Heart left ventricle (tissue), 13 donors: ENCODE results near the gene C16orf82.

Experiments
- CTCF ChIP-seq, 12 donors: fragments of 200-600 bp; sonication (generic) in 4 of 12; IDR thresholded peaks; one replicate each; pipeline versions ENCODE4 v1.5.0 to v1.8.0; 2018 to 2022; ENCODE audit warnings: antibody characterized with exemption in 12 of 12, mild to moderate bottlenecking in 5 of 12
- POLR2A ChIP-seq, 2 donors: fragments of 450-650 bp; IDR thresholded peaks; one replicate each; pipeline ENCODE4 v1.6.1; 2017; ENCODE audit warnings: antibody characterized with exemption in 2 of 2, mild to moderate bottlenecking in 2 of 2, moderate library complexity in 2 of 2
- donor health status: ischemic (EF 13 %, LVEDD 7.1; RV severe dilation, severe dysfunction).
- donor health status: DM: no; HTN: yes; CAD: no.
- donor health status: DM: no; HTN: no; CAD: no.
- donor health status: ischemic (EF 25% LVEDD 6.9; RV normal size, moderate dysfunction).
- donor health status: ischemic (EF 25% LVEDD 5.7; RV mildly dilated, moderate dysfunction).
- donor health status: ischemic (EF 35%, LVEDD 5.7; RV mildly dilated, moderate dysfunction).
- donor health status: nonischemic (EF 11% LVEDD 7.7; RV severe dilation, severe dysfunction).
- donor health status: DM: yes; HTN: yes; CAD: no.
- donor health status: PGD.
- donor health status: ischemic (EF 29% LVEDD 5.4; RV normal size, mild dysfunction).
- donor health status: nonischemic (EF 23%, LVEDD 6.1; RV moderate dilation, normal function).

- no peak for TF ChIP-seq CTCF (IDR thresholded peaks at IDR 0.05)
- TF ChIP-seq POLR2A (IDR thresholded peaks at IDR 0.05), result no peak
Observed at GRCh38 chr16:27049117-27049516, 17.6 kb upstream of the C16orf82 start.
